ENCODE results near the gene SERINC5.

DNA sequence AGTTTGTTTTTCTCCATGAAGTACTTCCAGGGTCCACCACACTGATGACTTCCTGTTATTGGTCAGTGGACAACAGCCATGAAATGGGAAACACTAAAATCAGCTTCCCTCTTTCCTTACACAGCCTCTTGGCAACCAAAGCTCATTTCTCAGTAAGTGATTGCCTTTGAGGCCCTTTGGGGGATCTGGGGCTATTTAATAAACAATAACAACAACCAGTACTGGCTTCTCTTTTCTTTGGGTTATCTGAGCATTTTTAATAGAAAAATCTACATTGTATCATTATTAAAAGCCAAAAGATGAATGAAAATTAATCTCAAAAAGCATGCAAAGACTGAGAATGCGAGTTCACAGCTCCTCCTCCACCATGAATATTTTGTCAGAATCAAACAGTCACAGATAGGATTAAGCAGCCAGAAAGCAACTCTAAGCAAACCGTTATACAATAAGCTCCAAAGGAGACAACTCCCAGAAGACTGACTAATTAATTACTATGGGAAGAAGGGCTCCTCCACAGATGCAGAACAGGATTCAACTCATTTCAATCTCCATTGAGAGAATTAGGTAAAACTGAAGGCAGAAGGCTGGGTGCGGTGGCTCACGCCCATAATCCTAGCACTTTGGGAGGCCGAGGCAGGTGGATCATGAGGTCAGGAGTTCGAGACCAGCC is 68.3 kb downstream of the SERINC5 start:
- TF ChIP-seq, protein P1, sequence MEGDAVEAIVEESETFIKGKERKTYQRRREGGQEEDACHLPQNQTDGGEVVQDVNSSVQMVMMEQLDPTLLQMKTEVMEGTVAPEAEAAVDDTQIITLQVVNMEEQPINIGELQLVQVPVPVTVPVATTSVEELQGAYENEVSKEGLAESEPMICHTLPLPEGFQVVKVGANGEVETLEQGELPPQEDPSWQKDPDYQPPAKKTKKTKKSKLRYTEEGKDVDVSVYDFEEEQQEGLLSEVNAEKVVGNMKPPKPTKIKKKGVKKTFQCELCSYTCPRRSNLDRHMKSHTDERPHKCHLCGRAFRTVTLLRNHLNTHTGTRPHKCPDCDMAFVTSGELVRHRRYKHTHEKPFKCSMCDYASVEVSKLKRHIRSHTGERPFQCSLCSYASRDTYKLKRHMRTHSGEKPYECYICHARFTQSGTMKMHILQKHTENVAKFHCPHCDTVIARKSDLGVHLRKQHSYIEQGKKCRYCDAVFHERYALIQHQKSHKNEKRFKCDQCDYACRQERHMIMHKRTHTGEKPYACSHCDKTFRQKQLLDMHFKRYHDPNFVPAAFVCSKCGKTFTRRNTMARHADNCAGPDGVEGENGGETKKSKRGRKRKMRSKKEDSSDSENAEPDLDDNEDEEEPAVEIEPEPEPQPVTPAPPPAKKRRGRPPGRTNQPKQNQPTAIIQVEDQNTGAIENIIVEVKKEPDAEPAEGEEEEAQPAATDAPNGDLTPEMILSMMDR (IDR thresholded peaks at IDR 0.05; ENCODE audit: low read length), result no peak
- TF ChIP-seq EZH2 (optimal IDR thresholded peaks at IDR 0.05; ENCODE audit: low read depth, low read length), result no peak
- no peak for TF ChIP-seq EZH2phosphoT487 (IDR thresholded peaks at IDR 0.05; ENCODE audit: low read length)

All from MM.1S (cell line).